ENCODE measurements around the gene SIX2.

DNA sequence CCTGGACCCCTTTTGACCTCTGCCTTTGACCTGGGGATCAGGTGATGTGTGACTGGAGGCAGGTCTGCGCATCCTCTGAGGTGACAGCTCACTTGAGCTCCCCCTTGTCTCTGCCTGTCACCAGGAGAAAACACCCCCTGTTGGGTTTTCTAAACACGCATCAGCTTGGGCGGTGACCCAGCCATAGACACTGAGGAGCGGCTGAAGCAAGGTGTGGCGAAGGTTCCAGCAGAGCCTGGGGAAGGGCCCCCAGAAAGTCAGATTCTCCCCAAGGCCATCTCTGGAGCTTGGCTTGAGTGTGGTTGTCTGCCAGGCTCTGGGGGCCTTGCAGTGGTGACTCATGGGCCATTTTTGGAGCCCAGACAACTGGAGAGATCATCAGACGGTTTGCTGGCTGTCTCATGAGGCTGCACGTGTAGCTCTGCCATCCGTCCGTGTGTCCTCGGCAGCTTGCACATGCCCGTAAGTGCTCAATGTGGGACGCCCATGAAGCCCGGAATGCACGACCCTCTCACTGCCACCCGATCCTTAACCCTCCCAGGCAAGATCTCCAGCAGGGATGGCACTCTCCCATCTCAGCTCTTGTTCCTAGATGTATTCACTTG lies 38.3 kb downstream of the SIX2 start:
- TF ChIP-seq, protein P1, sequence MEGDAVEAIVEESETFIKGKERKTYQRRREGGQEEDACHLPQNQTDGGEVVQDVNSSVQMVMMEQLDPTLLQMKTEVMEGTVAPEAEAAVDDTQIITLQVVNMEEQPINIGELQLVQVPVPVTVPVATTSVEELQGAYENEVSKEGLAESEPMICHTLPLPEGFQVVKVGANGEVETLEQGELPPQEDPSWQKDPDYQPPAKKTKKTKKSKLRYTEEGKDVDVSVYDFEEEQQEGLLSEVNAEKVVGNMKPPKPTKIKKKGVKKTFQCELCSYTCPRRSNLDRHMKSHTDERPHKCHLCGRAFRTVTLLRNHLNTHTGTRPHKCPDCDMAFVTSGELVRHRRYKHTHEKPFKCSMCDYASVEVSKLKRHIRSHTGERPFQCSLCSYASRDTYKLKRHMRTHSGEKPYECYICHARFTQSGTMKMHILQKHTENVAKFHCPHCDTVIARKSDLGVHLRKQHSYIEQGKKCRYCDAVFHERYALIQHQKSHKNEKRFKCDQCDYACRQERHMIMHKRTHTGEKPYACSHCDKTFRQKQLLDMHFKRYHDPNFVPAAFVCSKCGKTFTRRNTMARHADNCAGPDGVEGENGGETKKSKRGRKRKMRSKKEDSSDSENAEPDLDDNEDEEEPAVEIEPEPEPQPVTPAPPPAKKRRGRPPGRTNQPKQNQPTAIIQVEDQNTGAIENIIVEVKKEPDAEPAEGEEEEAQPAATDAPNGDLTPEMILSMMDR (IDR thresholded peaks at IDR 0.05) = no peak
- no peak for TF ChIP-seq TCF7L2 (IDR thresholded peaks at IDR 0.05; ENCODE audit: low read depth, low read length)
- TF ChIP-seq SIN3A (IDR thresholded peaks at IDR 0.05; ENCODE audit: borderline replicate concordance, insufficient read depth, low read depth, low read length) = no peak
- TF ChIP-seq POLR2AphosphoS5 (IDR thresholded peaks at IDR 0.05; ENCODE audit: low read depth, low read length) = no peak
- TF ChIP-seq, protein P2, sequence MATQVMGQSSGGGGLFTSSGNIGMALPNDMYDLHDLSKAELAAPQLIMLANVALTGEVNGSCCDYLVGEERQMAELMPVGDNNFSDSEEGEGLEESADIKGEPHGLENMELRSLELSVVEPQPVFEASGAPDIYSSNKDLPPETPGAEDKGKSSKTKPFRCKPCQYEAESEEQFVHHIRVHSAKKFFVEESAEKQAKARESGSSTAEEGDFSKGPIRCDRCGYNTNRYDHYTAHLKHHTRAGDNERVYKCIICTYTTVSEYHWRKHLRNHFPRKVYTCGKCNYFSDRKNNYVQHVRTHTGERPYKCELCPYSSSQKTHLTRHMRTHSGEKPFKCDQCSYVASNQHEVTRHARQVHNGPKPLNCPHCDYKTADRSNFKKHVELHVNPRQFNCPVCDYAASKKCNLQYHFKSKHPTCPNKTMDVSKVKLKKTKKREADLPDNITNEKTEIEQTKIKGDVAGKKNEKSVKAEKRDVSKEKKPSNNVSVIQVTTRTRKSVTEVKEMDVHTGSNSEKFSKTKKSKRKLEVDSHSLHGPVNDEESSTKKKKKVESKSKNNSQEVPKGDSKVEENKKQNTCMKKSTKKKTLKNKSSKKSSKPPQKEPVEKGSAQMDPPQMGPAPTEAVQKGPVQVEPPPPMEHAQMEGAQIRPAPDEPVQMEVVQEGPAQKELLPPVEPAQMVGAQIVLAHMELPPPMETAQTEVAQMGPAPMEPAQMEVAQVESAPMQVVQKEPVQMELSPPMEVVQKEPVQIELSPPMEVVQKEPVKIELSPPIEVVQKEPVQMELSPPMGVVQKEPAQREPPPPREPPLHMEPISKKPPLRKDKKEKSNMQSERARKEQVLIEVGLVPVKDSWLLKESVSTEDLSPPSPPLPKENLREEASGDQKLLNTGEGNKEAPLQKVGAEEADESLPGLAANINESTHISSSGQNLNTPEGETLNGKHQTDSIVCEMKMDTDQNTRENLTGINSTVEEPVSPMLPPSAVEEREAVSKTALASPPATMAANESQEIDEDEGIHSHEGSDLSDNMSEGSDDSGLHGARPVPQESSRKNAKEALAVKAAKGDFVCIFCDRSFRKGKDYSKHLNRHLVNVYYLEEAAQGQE (IDR thresholded peaks at IDR 0.05; ENCODE audit: insufficient read depth in 1 of 2, low read depth in 2 of 2, low read length in 1 of 2) = no peak
